H7 (cell line): ENCODE data around the gene IFFO2. TPM values are rescaled to one million over a fixed set of nuclear protein-coding genes. Genes with fewer than 3 reads are reported as not detected.

Experiments
- DNase-seq: peaks from one replicate; pipeline ENCODE4 v3.0.0; 2012
- H3K27me3 ChIP-seq: 2 replicates; pipeline ENCODE4 v1.6.0; 2011; ENCODE audit warnings: mild to moderate bottlenecking, low read length; ENCODE audit not compliant: control insufficient read depth, insufficient read depth
- H3K36me3 ChIP-seq: replicated peaks from 2 replicates; pipeline ENCODE4 v1.5.1; 2011; ENCODE audit warnings: low read length; ENCODE audit not compliant: control insufficient read depth, insufficient read depth
- H3K4me3 ChIP-seq: 2 replicates; pipeline ENCODE4 v1.5.1; 2011; ENCODE audit warnings: low read depth, mild to moderate bottlenecking, control low read depth, low read length, moderate library complexity; ENCODE audit not compliant: insufficient read depth
- total RNA-seq: library from RNA; depleted of rRNA; stranded (reverse); fragments of >200 nt; shearing (Covaris generic); gene quantifications from 2 replicates; pipeline ENCODE4 v1.2.3, GENCODE V29; 2014

The IFFO2 gene
- total RNA-seq, 1 experiment from 2014 or later = 19.6 TPM

- no peak for DNase-seq
- Histone ChIP-seq H3K36me3 (no peaks in the 10 kb centered on the region; the same call in 1 of the 2 replicates), H3K27me3 (no peaks in the 10 kb centered on the region), H3K4me3 (no peak overlapping the region)
Observed at GRCh38 chr1:18882486-18882885, 74.0 kb downstream of the IFFO2 start.

- H3K27me3 ChIP-seq = no peaks in the 10 kb centered on the region
- no peaks in the 10 kb centered on the region; the same call in 1 of the 2 replicates for H3K36me3 ChIP-seq
- DNase-seq = no peak
- no peak overlapping the region for H3K4me3 ChIP-seq
Observed at GRCh38 chr1:18881642-18882431, 74.6 kb downstream of the IFFO2 start.

GRCh38 chr1:18881164-18881563, 75.3 kb downstream of the IFFO2 start:
- no peaks in the 10 kb centered on the region for H3K27me3 ChIP-seq
- no peak overlapping the region for H3K4me3 ChIP-seq
- DNase-seq = no peak
- H3K36me3 ChIP-seq = no peaks in the 10 kb centered on the region; the same call in 1 of the 2 replicates

- Histone ChIP-seq H3K36me3 (no peaks in the 10 kb centered on the region; the same call in 1 of the 2 replicates), H3K27me3 (no peaks in the 10 kb centered on the region), H3K4me3 (no peak overlapping the region)
- no peak for DNase-seq
Observed at GRCh38 chr1:18880585-18880984, 75.9 kb downstream of the IFFO2 start.

- peak; percentile 69 for DNase-seq
- no peaks in the 10 kb centered on the region for H3K27me3 ChIP-seq
- no peak overlapping the region for H3K4me3 ChIP-seq
- H3K36me3 ChIP-seq = no peaks in the 10 kb centered on the region; the same call in 1 of the 2 replicates
Observed at GRCh38 chr1:18879791-18880309, 76.6 kb downstream of the IFFO2 start.

- Histone ChIP-seq H3K4me3 (no peak overlapping the region), H3K36me3 (no peaks in the 10 kb centered on the region; the same call in 1 of the 2 replicates), H3K27me3 (no peaks in the 10 kb centered on the region)
- no peak for DNase-seq
Observed at GRCh38 chr1:18879215-18879790, 77.2 kb downstream of the IFFO2 start.

- H3K27me3 ChIP-seq = no peaks in the 10 kb centered on the region
- DNase-seq = no peak
- H3K36me3 ChIP-seq = no peaks in the 10 kb centered on the region; the same call in 1 of the 2 replicates
- H3K4me3 ChIP-seq = no peak overlapping the region
Observed at GRCh38 chr1:18878538-18879214, 77.8 kb downstream of the IFFO2 start.

- Histone ChIP-seq H3K36me3 (no peaks in the 10 kb centered on the region; the same call in 1 of the 2 replicates), H3K27me3 (no peaks in the 10 kb centered on the region), H3K4me3 (no peak overlapping the region)
- DNase-seq = no peak
Observed at GRCh38 chr1:18877282-18877681, 79.2 kb downstream of the IFFO2 start.

GRCh38 chr1:18876210-18876609, 80.3 kb downstream of the IFFO2 start:
- H3K27me3 ChIP-seq = no peaks in the 10 kb centered on the region
- no peak overlapping the region for H3K4me3 ChIP-seq
- no peak for DNase-seq
- no peaks in the 10 kb centered on the region; the same call in 1 of the 2 replicates for H3K36me3 ChIP-seq

- no peaks in the 10 kb centered on the region for H3K27me3 ChIP-seq
- DNase-seq = no peak
- no peaks in the 10 kb centered on the region; the same call in 1 of the 2 replicates for H3K36me3 ChIP-seq
- H3K4me3 ChIP-seq = no peak overlapping the region
Observed at GRCh38 chr1:18875796-18876128, 80.7 kb downstream of the IFFO2 start.

GRCh38 chr1:18875107-18875795, 81.2 kb downstream of the IFFO2 start:
- H3K4me3 ChIP-seq = no peak overlapping the region
- no peaks in the 10 kb centered on the region for H3K27me3 ChIP-seq
- H3K36me3 ChIP-seq = no peaks in the 10 kb centered on the region; the same call in 1 of the 2 replicates
- DNase-seq = peak; percentile 98

- Histone ChIP-seq H3K27me3 (no peaks in the 10 kb centered on the region), H3K36me3 (no peaks in the 10 kb centered on the region; the same call in 1 of the 2 replicates), H3K4me3 (no peak overlapping the region)
- no peak for DNase-seq
Observed at GRCh38 chr1:18874600-18874999, 81.9 kb downstream of the IFFO2 start.

GRCh38 chr1:18874036-18874435, 82.4 kb downstream of the IFFO2 start:
- Histone ChIP-seq H3K36me3 (no peaks in the 10 kb centered on the region; the same call in 1 of the 2 replicates), H3K4me3 (no peak overlapping the region), H3K27me3 (no peaks in the 10 kb centered on the region)
- no peak for DNase-seq

GRCh38 chr1:18872071-18872611, 84.3 kb downstream of the IFFO2 start:
- no peak for DNase-seq
- H3K27me3 ChIP-seq = no peaks in the 10 kb centered on the region
- H3K36me3 ChIP-seq = no peaks in the 10 kb centered on the region; the same call in 1 of the 2 replicates
- H3K4me3 ChIP-seq = no peak overlapping the region
